HG03342 (cell line): ENCODE results near the gene CNNM4.

Experiments used
- ATAC-seq: cut with Tn5 transposase; IDR thresholded peaks from one replicate; pipeline ENCODE4 v1.9.1; 2021; ENCODE audit warnings: mild to moderate bottlenecking, moderate library complexity; ENCODE audit not compliant: unreplicated experiment

Gene CNNM4

GRCh38 chr2:96760036-96760985 is at the start of gene CNNM4:
TSS of gene CNNM4 (plus strand) at chr2:96760902. CDS start at chr2:96761000, 98 bp downstream.
- peak; percentile 70 for ATAC-seq

- no peak for ATAC-seq
These were observed 49.7 kb upstream of the CNNM4 start for GRCh38 chr2:96710985-96711384.

- no peak for ATAC-seq
These were observed 45.0 kb upstream of the CNNM4 start for GRCh38 chr2:96715658-96716057.

GRCh38 chr2:96716388-96716787 is 44.3 kb upstream of the CNNM4 start:
- no peak for ATAC-seq

- no peak for ATAC-seq
These were observed 34.6 kb upstream of the CNNM4 start for GRCh38 chr2:96726131-96726530.

GRCh38 chr2:96727431-96727830 is 33.3 kb upstream of the CNNM4 start:
- ATAC-seq = no peak

- no peak for ATAC-seq
These were observed 31.0 kb upstream of the CNNM4 start for GRCh38 chr2:96729748-96730147.

GRCh38 chr2:96730212-96730611 is 30.5 kb upstream of the CNNM4 start:
- ATAC-seq = no peak

GRCh38 chr2:96733931-96734330 is 26.8 kb upstream of the CNNM4 start:
- ATAC-seq = no peak

- ATAC-seq = no peak
These were observed 25.7 kb upstream of the CNNM4 start for GRCh38 chr2:96734880-96735583.

- ATAC-seq = no peak
These were observed 23.5 kb upstream of the CNNM4 start for GRCh38 chr2:96737251-96737650.

- ATAC-seq = no peak
These were observed 22.9 kb upstream of the CNNM4 start for GRCh38 chr2:96737831-96738230.

- ATAC-seq = no peak
These were observed 21.5 kb upstream of the CNNM4 start for GRCh38 chr2:96739076-96739632.

GRCh38 chr2:96739633-96740428 is 20.9 kb upstream of the CNNM4 start, which contains the start of gene LMAN2L:
TSS of gene LMAN2L (minus strand) at chr2:96740064. CDS start at chr2:96740040, 24 bp downstream.
- peak; percentile 99 for ATAC-seq

GRCh38 chr2:96747061-96747617 is 13.6 kb upstream of the CNNM4 start:
- no peak for ATAC-seq

GRCh38 chr2:96751800-96752199 is 8.9 kb upstream of the CNNM4 start:
- ATAC-seq = no peak

GRCh38 chr2:96753661-96754282 is 6.9 kb upstream of the CNNM4 start:
- ATAC-seq = no peak

- ATAC-seq = no peak
These were observed 6.4 kb upstream of the CNNM4 start for GRCh38 chr2:96754317-96754716.

- ATAC-seq = no peak
These were observed 3.8 kb upstream of the CNNM4 start for GRCh38 chr2:96756788-96757476.
